ENCODE data around the gene CCIN. TPM values are rescaled to one million over a fixed set of nuclear protein-coding genes. Genes with fewer than 3 reads are reported as not detected.

The CCIN gene
- total RNA-seq, 1 donor from 2014 or later, result 1.9 TPM

- H3K9me3 ChIP-seq (ENCODE audit: insufficient read depth, low read depth, low read length), result no peaks in the 10 kb centered on the region
- H3K36me3 Mint-ChIP-seq (ENCODE audit: low read depth, unreplicated experiment), result peaks cover 52% of the 10 kb centered on the region
- no peak overlapping the region for H3K4me3 Mint-ChIP-seq (ENCODE audit: unreplicated experiment)
- H3K4me2 ChIP-seq (ENCODE audit: low read length), result no peak overlapping the region
- peaks cover 80% of the 10 kb centered on the region for H4K20me1 ChIP-seq (ENCODE audit: insufficient read depth, low read length)
- H3K27ac Mint-ChIP-seq (ENCODE audit: unreplicated experiment), result no peak overlapping the region
- H3K27ac ChIP-seq (ENCODE audit: low read depth, low read length), result no peak overlapping the region
- no peaks in the 10 kb centered on the region for H3K27me3 Mint-ChIP-seq (ENCODE audit: low read depth, unreplicated experiment)
- peaks cover 12% of the 10 kb centered on the region for H3K9me3 Mint-ChIP-seq (ENCODE audit: unreplicated experiment)
- no peak overlapping the region for H3K4me3 ChIP-seq (ENCODE audit: insufficient read depth, low read depth, low read length)
- DNase-seq (ENCODE audit: low read depth) (no peak), FAIRE-seq (no peak)
- peaks cover 75% of the 10 kb centered on the region for H3K79me2 ChIP-seq (ENCODE audit: insufficient read depth, low read length)
- H3K4me1 ChIP-seq (ENCODE audit: insufficient read depth, low read length), result peaks cover 19% of the 10 kb centered on the region
- H3K9ac ChIP-seq (ENCODE audit: low read length), result no peak overlapping the region
- H3K27me3 ChIP-seq (ENCODE audit: insufficient read depth, low read length), result no peaks in the 10 kb centered on the region
- no peak overlapping the region for H2AFZ ChIP-seq (ENCODE audit: low read depth, low read length)
- no peaks in the 10 kb centered on the region for H3K36me3 ChIP-seq (ENCODE audit: insufficient read depth, low read length)
- peaks cover 57% of the 10 kb centered on the region for H3K4me1 Mint-ChIP-seq (ENCODE audit: low read depth, unreplicated experiment)
- TF ChIP-seq, protein P1, sequence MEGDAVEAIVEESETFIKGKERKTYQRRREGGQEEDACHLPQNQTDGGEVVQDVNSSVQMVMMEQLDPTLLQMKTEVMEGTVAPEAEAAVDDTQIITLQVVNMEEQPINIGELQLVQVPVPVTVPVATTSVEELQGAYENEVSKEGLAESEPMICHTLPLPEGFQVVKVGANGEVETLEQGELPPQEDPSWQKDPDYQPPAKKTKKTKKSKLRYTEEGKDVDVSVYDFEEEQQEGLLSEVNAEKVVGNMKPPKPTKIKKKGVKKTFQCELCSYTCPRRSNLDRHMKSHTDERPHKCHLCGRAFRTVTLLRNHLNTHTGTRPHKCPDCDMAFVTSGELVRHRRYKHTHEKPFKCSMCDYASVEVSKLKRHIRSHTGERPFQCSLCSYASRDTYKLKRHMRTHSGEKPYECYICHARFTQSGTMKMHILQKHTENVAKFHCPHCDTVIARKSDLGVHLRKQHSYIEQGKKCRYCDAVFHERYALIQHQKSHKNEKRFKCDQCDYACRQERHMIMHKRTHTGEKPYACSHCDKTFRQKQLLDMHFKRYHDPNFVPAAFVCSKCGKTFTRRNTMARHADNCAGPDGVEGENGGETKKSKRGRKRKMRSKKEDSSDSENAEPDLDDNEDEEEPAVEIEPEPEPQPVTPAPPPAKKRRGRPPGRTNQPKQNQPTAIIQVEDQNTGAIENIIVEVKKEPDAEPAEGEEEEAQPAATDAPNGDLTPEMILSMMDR (IDR thresholded peaks at IDR 0.05; ENCODE audit: insufficient read depth, low read depth, low read length), result no peak
- no peak for TF ChIP-seq EZH2 (IDR thresholded peaks at IDR 0.05; ENCODE audit: insufficient read depth, low read length)
Measured at GRCh38 chr9:36141761-36142160, 27.4 kb upstream of the CCIN start.

GRCh38 chr9:36142510-36143244, 26.5 kb upstream of the CCIN start:
- H3K4me3 Mint-ChIP-seq (ENCODE audit: unreplicated experiment), result peak overlapping the region; percentile 67
- no peak overlapping the region for H3K27ac ChIP-seq (ENCODE audit: low read depth, low read length)
- no peaks in the 10 kb centered on the region for H3K9me3 ChIP-seq (ENCODE audit: insufficient read depth, low read depth, low read length)
- H3K4me2 ChIP-seq (ENCODE audit: low read length), result no peak overlapping the region
- no peaks in the 10 kb centered on the region for H3K36me3 ChIP-seq (ENCODE audit: insufficient read depth, low read length)
- H3K4me1 Mint-ChIP-seq (ENCODE audit: low read depth, unreplicated experiment), result peaks cover 63% of the 10 kb centered on the region
- H4K20me1 ChIP-seq (ENCODE audit: insufficient read depth, low read length), result peaks cover 77% of the 10 kb centered on the region
- no peak overlapping the region for H3K9ac ChIP-seq (ENCODE audit: low read length)
- DNase-seq (ENCODE audit: low read depth), result no peak
- no peak overlapping the region for H3K4me3 ChIP-seq (ENCODE audit: insufficient read depth, low read depth, low read length)
- H2AFZ ChIP-seq (ENCODE audit: low read depth, low read length), result no peak overlapping the region
- H3K27me3 Mint-ChIP-seq (ENCODE audit: low read depth, unreplicated experiment), result no peaks in the 10 kb centered on the region
- peaks cover 67% of the 10 kb centered on the region for H3K79me2 ChIP-seq (ENCODE audit: insufficient read depth, low read length)
- peaks cover 10% of the 10 kb centered on the region for H3K4me1 ChIP-seq (ENCODE audit: insufficient read depth, low read length)
- peaks cover 52% of the 10 kb centered on the region for H3K36me3 Mint-ChIP-seq (ENCODE audit: low read depth, unreplicated experiment)
- H3K27me3 ChIP-seq (ENCODE audit: insufficient read depth, low read length), result no peaks in the 10 kb centered on the region
- FAIRE-seq, result no peak
- TF ChIP-seq, protein P1 (IDR thresholded peaks at IDR 0.05; ENCODE audit: insufficient read depth, low read depth, low read length), result no peak
- TF ChIP-seq EZH2 (IDR thresholded peaks at IDR 0.05; ENCODE audit: insufficient read depth, low read length), result no peak
- peak overlapping the region; percentile 80 for H3K27ac Mint-ChIP-seq (ENCODE audit: unreplicated experiment)
- peaks cover 13% of the 10 kb centered on the region for H3K9me3 Mint-ChIP-seq (ENCODE audit: unreplicated experiment)

- no peaks in the 10 kb centered on the region for H3K36me3 ChIP-seq (ENCODE audit: insufficient read depth, low read length)
- H3K4me3 ChIP-seq (ENCODE audit: insufficient read depth, low read depth, low read length), result no peak overlapping the region
- H3K79me2 ChIP-seq (ENCODE audit: insufficient read depth, low read length), result peaks cover 62% of the 10 kb centered on the region
- no peak overlapping the region for H3K9ac ChIP-seq (ENCODE audit: low read length)
- no peaks in the 10 kb centered on the region for H3K27me3 ChIP-seq (ENCODE audit: insufficient read depth, low read length)
- H3K9me3 ChIP-seq (ENCODE audit: insufficient read depth, low read depth, low read length), result no peaks in the 10 kb centered on the region
- no peak overlapping the region for H3K4me2 ChIP-seq (ENCODE audit: low read length)
- Mint-ChIP-seq H3K27me3 (ENCODE audit: low read depth, unreplicated experiment) (no peaks in the 10 kb centered on the region), H3K27ac (ENCODE audit: unreplicated experiment) (no peak overlapping the region), H3K36me3 (ENCODE audit: low read depth, unreplicated experiment) (peaks cover 52% of the 10 kb centered on the region), H3K4me1 (ENCODE audit: low read depth, unreplicated experiment) (peaks cover 67% of the 10 kb centered on the region), H3K9me3 (ENCODE audit: unreplicated experiment) (peaks cover 13% of the 10 kb centered on the region), H3K4me3 (ENCODE audit: unreplicated experiment) (no peak overlapping the region)
- FAIRE-seq, result no peak
- no peak overlapping the region for H2AFZ ChIP-seq (ENCODE audit: low read depth, low read length)
- peaks cover 73% of the 10 kb centered on the region for H4K20me1 ChIP-seq (ENCODE audit: insufficient read depth, low read length)
- H3K4me1 ChIP-seq (ENCODE audit: insufficient read depth, low read length), result peaks cover 9% of the 10 kb centered on the region
- TF ChIP-seq, protein P1 (IDR thresholded peaks at IDR 0.05; ENCODE audit: insufficient read depth, low read depth, low read length), result no peak
- no peak for TF ChIP-seq EZH2 (IDR thresholded peaks at IDR 0.05; ENCODE audit: insufficient read depth, low read length)
- no peak for DNase-seq (ENCODE audit: low read depth)
- H3K27ac ChIP-seq (ENCODE audit: low read depth, low read length), result no peak overlapping the region
Measured at GRCh38 chr9:36143245-36143641, 25.9 kb upstream of the CCIN start.

Data from astrocyte (in vitro differentiated cells and primary cell).